Heart left ventricle (tissue), 16 donors: Measurements from ENCODE around the gene MGP. TPM values are rescaled to one million over a fixed set of nuclear protein-coding genes. Genes with fewer than 3 reads are reported as not detected.
A peak's percentile ranks its signal among the peaks of the same experiment; 100 is the strongest.

ENCODE experiments used
- ATAC-seq, 4 donors: fragments of 200-7000 bp; cut with Tn5 transposase; one replicate each; pipeline ENCODE4 v1.9.1; 2020 to 2022; ENCODE audit warnings: moderate library complexity in 4 of 4, mild to moderate bottlenecking in 3 of 4, moderate number of reproducible peaks in 1 of 4
- DNase-seq, 5 donors: peaks; one replicate each; pipeline ENCODE4 v3.0.0-alpha.2; 2020
- H3K27ac ChIP-seq, 12 donors: fragments of 200-600 bp; sonication (generic) in 4 of 12; one replicate each; pipeline versions ENCODE4 v1.5.0 to v1.8.0; 2016 to 2022; ENCODE audit warnings: mild to moderate bottlenecking in 2 of 12
- H3K27me3 ChIP-seq, 9 donors: fragments of 200-600 bp; sonication (generic) in 2 of 9; one replicate each; pipeline versions ENCODE4 v1.5.1 to v1.8.0; 2016 to 2022; ENCODE audit warnings: mild to moderate bottlenecking in 3 of 9
- H3K36me3 ChIP-seq, 9 donors: fragments of 200-600 bp; sonication (generic) in 2 of 9; one replicate each; pipeline versions ENCODE4 v1.5.0 to v1.8.0; 2018 to 2022; ENCODE audit warnings: mild to moderate bottlenecking in 2 of 9
- H3K4me1 ChIP-seq, 12 donors: fragments of 200-600 bp; sonication (generic) in 4 of 12; one replicate each; pipeline versions ENCODE4 v1.5.0 to v1.8.0; 2016 to 2022; ENCODE audit warnings: mild to moderate bottlenecking in 3 of 12
- H3K4me3 ChIP-seq, 12 donors: fragments of 200-600 bp; sonication (generic) in 4 of 12; one replicate each; pipeline versions ENCODE4 v1.5.0 to v1.8.0; 2017 to 2022; ENCODE audit warnings: mild to moderate bottlenecking in 9 of 12, moderate library complexity in 4 of 12
- H3K9me3 ChIP-seq, 12 donors: fragments of 200-600 bp; sonication (generic) in 4 of 12; one replicate each; pipeline versions ENCODE4 v1.5.0 to v1.8.0; 2016 to 2022; ENCODE audit warnings: mild to moderate bottlenecking in 1 of 12
- POLR2A ChIP-seq, 2 donors: fragments of 450-650 bp; IDR thresholded peaks; one replicate each; pipeline ENCODE4 v1.6.1; 2017; ENCODE audit warnings: antibody characterized with exemption in 2 of 2, mild to moderate bottlenecking in 2 of 2, moderate library complexity in 2 of 2
- WGBS, 4 donors: extraction: QIAGEN DNeasy Blood & Tissue Kit in 2 of 4; methylation state at CpG; one replicate each; pipeline versions ENCODE4 v1.1.5 to v1.1.7; 2013 to 2018; 5-methylcytosine and 5-hydroxymethylcytosine counted together
- intact Hi-C, 10 donors: fragments of 100-400 bp; cut with DNase I; formaldehyde crosslinking; loops; one replicate each; pipeline versions ENCODE4 v1.11.1 to v1.14.2; 2022
- polyA plus RNA-seq, 2 donors: library from polyadenylated mRNA; stranded (reverse); fragments of 200-250 nt; gene quantifications; one replicate each; pipeline ENCODE4 v1.2.3, GENCODE V29; 2013
- total RNA-seq, 9 donors: library from RNA; depleted of rRNA in 2 of 9; stranded (reverse); fragments of >200 nt in 2 of 9; fragmentation: NEBNext Ultra II Directional in 3 of 9; extraction: Animal tissue kit (Norgen Biotek cat#: 25700) in 3 of 9; gene quantifications; one replicate each; pipeline versions ENCODE4 v1.1.0 to v1.2.4, GENCODE V29; 2016 to 2023
- TF ChIP-seq, protein P1 (sequence below), 12 donors: fragments of 200-600 bp; sonication (generic) in 4 of 12; IDR thresholded peaks; one replicate each; pipeline versions ENCODE4 v1.5.0 to v1.8.0; 2018 to 2022; ENCODE audit warnings: antibody characterized with exemption in 12 of 12, mild to moderate bottlenecking in 5 of 12
- donor health status: ischemic (EF 13 %, LVEDD 7.1; RV severe dilation, severe dysfunction).
- donor health status: healthy with polysubstance abuse.
- donor health status: DM: no; HTN: yes; CAD: no.
- donor health status: DM: no; HTN: no; CAD: no.
- donor health status: ischemic (EF 25% LVEDD 6.9; RV normal size, moderate dysfunction).
- donor health status: ischemic (EF 25% LVEDD 5.7; RV mildly dilated, moderate dysfunction).
- donor health status: healthy.
- donor health status: DM: yes; HTN: yes; CAD: no.
- donor health status: ischemic (EF 35%, LVEDD 5.7; RV mildly dilated, moderate dysfunction).
- donor health status: nonischemic (EF 11% LVEDD 7.7; RV severe dilation, severe dysfunction).
- donor health status: DM: yes; HTN: yes; CAD: no.
- donor health status: PGD.
- donor health status: ischemic (EF 29% LVEDD 5.4; RV normal size, mild dysfunction).
- donor health status: nonischemic (EF 23%, LVEDD 6.1; RV moderate dilation, normal function).

Gene MGP
- total and polyA plus RNA-seq, 11 donors: 142 to 651 (median 255) TPM

DNA sequence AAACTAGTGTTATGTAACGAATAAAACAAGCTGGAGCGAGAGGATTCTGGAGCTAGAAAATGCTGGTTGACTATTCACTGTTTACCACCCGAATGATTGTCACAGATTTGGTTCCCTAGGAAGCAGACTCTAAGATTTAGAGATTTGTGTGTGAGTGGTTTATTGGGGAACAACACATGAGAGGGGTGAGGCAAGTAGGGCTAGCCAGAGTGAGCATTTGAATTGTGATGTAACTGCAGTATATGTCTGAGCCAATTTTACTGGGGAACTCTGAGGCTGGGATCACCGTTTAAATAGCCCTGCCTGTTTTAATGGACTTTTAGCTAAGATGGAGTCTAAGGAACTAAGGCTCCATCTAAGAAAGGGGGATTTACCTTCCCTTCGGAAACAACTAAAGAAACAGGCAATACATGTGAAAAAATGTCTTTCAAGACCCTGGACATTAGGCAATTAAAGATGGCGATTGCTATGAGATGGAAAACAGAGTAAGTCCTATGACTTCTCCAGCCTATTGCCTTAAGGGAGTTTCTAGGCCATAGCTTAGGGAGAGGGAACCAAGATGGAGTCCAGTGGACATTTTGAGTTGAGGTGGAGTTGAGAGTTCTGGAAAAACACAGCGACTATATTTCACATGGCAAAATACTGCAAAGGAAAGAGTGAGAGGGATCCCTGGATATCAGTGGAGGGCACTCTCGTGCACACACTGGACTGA, 6.3 kb downstream of the MGP start:
- intact Hi-C loops: no loop called here

DNA sequence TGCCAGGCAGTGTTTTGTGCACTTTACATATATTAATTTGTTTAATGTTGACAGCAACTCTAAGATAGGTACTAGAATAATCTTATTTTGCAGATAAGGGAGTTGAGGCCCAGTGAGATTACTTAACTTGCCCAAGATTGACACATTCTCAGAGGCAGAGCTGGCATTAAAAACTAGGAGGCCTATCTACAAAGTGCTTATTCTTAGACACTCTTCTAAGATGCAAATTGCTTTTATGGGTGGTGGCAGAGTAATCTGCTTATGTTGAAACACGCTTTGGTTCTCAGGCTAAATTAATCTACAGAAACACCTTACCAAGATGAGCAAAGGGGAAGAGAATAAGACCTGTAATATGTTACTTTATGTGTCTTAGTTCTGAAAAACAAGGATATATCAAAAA, 7.2 kb downstream of the MGP start:
- H3K27ac ChIP-seq: no peak overlapping the region
- H3K4me3 ChIP-seq: no peak overlapping the region
- no peaks in the 10 kb centered on the region for H3K27me3 ChIP-seq
- no peak for DNase-seq
- no peak for ATAC-seq
- peaks cover 0 to 15% (median 3%) of the 10 kb centered on the region in 12 donors for H3K4me1 ChIP-seq
- 66 to 75% (median 71%) methylated on average over 1 of the region's 1 CpG for WGBS, 4 donors
- no peaks in the 10 kb centered on the region for H3K9me3 ChIP-seq
- intact Hi-C loops: no loop called here
- peaks cover 0 to 37% (median 10%) of the 10 kb centered on the region in 9 donors for H3K36me3 ChIP-seq
- TF ChIP-seq, protein P1, sequence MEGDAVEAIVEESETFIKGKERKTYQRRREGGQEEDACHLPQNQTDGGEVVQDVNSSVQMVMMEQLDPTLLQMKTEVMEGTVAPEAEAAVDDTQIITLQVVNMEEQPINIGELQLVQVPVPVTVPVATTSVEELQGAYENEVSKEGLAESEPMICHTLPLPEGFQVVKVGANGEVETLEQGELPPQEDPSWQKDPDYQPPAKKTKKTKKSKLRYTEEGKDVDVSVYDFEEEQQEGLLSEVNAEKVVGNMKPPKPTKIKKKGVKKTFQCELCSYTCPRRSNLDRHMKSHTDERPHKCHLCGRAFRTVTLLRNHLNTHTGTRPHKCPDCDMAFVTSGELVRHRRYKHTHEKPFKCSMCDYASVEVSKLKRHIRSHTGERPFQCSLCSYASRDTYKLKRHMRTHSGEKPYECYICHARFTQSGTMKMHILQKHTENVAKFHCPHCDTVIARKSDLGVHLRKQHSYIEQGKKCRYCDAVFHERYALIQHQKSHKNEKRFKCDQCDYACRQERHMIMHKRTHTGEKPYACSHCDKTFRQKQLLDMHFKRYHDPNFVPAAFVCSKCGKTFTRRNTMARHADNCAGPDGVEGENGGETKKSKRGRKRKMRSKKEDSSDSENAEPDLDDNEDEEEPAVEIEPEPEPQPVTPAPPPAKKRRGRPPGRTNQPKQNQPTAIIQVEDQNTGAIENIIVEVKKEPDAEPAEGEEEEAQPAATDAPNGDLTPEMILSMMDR (IDR thresholded peaks at IDR 0.05): no peak
- TF ChIP-seq POLR2A (IDR thresholded peaks at IDR 0.05): no peak

More for the DNA sequence above, 6.3 kb downstream of the MGP start:
- DNase-seq: no peak
- 88 to 95% (median 92%) methylated on average over 8 of the region's 8 CpGs for WGBS, 4 donors
- Histone ChIP-seq H3K9me3 (no peaks in the 10 kb centered on the region), H3K4me1 (peaks cover 0 to 23% (median 3%) of the 10 kb centered on the region in 12 donors), H3K4me3 (no peak overlapping the region), H3K36me3 (peaks cover 0 to 37% (median 10%) of the 10 kb centered on the region in 9 donors), H3K27ac (no peak overlapping the region), H3K27me3 (no peaks in the 10 kb centered on the region)
- peak in 2 of 4 donors; percentile 11 to 22 for ATAC-seq
- TF ChIP-seq, protein P1 (IDR thresholded peaks at IDR 0.05): no peak
- TF ChIP-seq POLR2A (IDR thresholded peaks at IDR 0.05): no peak

- no peak overlapping the region for H3K27ac ChIP-seq
- ATAC-seq (no peak), DNase-seq (no peak)
- intact Hi-C loops: no loop called here
- H3K4me1 ChIP-seq: peaks cover 0 to 8% (median 0%) of the 10 kb centered on the region in 12 donors
- H3K4me3 ChIP-seq: no peak overlapping the region
- 73 to 95% (median 93%) methylated on average over 2 of the region's 2 CpGs for WGBS, 4 donors
- no peaks in the 10 kb centered on the region for H3K9me3 ChIP-seq
- TF ChIP-seq, protein P1 (IDR thresholded peaks at IDR 0.05): no peak
- no peak for TF ChIP-seq POLR2A (IDR thresholded peaks at IDR 0.05)
- peaks cover 0 to 21% (median 6%) of the 10 kb centered on the region in 9 donors for H3K36me3 ChIP-seq
- H3K27me3 ChIP-seq: no peaks in the 10 kb centered on the region
Measured at GRCh38 chr12:14876833-14877232, 8.8 kb downstream of the MGP start.

- no peak overlapping the region for H3K4me3 ChIP-seq
- 79 to 89% (median 82%) methylated on average over 3 of the region's 3 CpGs for WGBS, 4 donors
- peaks cover 0 to 6% (median 0%) of the 10 kb centered on the region in 9 donors for H3K36me3 ChIP-seq
- no peaks in the 10 kb centered on the region for H3K9me3 ChIP-seq
- TF ChIP-seq, protein P1 (IDR thresholded peaks at IDR 0.05): no peak
- TF ChIP-seq POLR2A (IDR thresholded peaks at IDR 0.05): no peak
- ATAC-seq (no peak), DNase-seq (no peak)
- no peak overlapping the region for H3K27ac ChIP-seq
- intact Hi-C loops: no loop called here
- no peaks in the 10 kb centered on the region for H3K27me3 ChIP-seq
- H3K4me1 ChIP-seq: peaks cover 0 to 6% (median 0%) of the 10 kb centered on the region in 12 donors
Measured at GRCh38 chr12:14874882-14875281, 10.8 kb downstream of the MGP start.
